Naive B cell (primary cell): ENCODE measurements around the gene LPP. TPM values are rescaled to one million over a fixed set of nuclear protein-coding genes. Genes with fewer than 3 reads are reported as not detected.
A peak's percentile ranks its signal among the peaks of the same experiment; 100 is the strongest.

Experiments
- ATAC-seq, 2 donors: fragments of 150-1000 bp; cut with Tn5 transposase; 2 replicates each; pipeline ENCODE4 v1.10.0; 2021; ENCODE audit warnings: low read depth in 2 of 2, mild to moderate bottlenecking in 2 of 2, moderate library complexity in 2 of 2
- DNase-seq: peaks from one replicate; pipeline ENCODE4 v3.0.0; 2022
- H3K27ac Mint-ChIP-seq, 6 donors: one replicate each; pipeline ENCODE4 v1.8.0; 2020 to 2022; ENCODE audit warnings: mild to moderate bottlenecking in 6 of 6, mixed read lengths in 6 of 6, moderate library complexity in 5 of 6, inconsistent platforms in 2 of 6
- H3K27me3 Mint-ChIP-seq, 3 donors: one replicate each; pipeline ENCODE4 v1.8.0; 2021 to 2022; ENCODE audit warnings: mixed read lengths in 3 of 3, mild to moderate bottlenecking in 1 of 3
- H3K36me3 Mint-ChIP-seq, 2 donors: one replicate each; pipeline ENCODE4 v1.8.0; 2020 to 2022; ENCODE audit warnings: mixed read lengths in 2 of 2, inconsistent platforms in 1 of 2, mild to moderate bottlenecking in 1 of 2
- H3K4me1 Mint-ChIP-seq, 3 donors: one replicate each; pipeline ENCODE4 v1.8.0; 2020 to 2022; ENCODE audit warnings: mixed read lengths in 3 of 3, inconsistent platforms in 1 of 3, mild to moderate bottlenecking in 1 of 3, moderate library complexity in 1 of 3
- H3K4me3 Mint-ChIP-seq, 8 donors: one replicate each; pipeline ENCODE4 v1.8.0; 2020 to 2022; ENCODE audit warnings: mild to moderate bottlenecking in 8 of 8, mixed read lengths in 8 of 8, moderate library complexity in 8 of 8, inconsistent platforms in 2 of 8
- H3K9me3 Mint-ChIP-seq, 7 donors: one replicate each; pipeline ENCODE4 v1.8.0; 2020 to 2022; ENCODE audit warnings: mixed read lengths in 7 of 7, mild to moderate bottlenecking in 5 of 7, inconsistent platforms in 2 of 7, moderate library complexity in 1 of 7
- polyA plus RNA-seq, 6 donors: library from polyadenylated mRNA; unstranded; fragments of 300-500 nt; fragmentation: Illumina TruSeq; gene quantifications; one replicate each; pipeline ENCODE4 v1.2.3, GENCODE V29; 2021; ENCODE audit warnings: low read depth in 6 of 6

LPP gene
- polyA plus RNA-seq, 6 donors from 2014 or later, result 9.6 to 58.6 (median 25.4) TPM

DNA sequence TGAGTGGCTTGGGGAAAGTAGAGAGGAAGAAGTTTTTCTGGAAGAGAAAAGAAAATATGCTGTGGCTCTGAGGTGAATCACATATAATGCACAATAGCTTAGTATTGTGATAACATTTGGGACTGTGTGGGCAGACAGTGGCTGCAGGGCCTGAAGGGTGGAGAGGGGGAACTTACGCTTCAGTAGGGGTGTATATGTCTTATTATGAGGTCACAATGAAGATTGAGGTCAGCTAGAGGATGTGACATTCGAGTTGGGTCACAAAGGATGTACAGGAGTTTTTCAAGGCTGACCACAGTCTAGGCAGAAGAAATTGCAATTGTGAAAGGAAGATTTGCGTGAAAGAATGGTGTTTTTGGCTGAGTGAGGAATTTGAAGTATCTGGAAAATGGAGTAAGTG, 414.8 kb downstream of the LPP start:
- no peak for DNase-seq

DNA sequence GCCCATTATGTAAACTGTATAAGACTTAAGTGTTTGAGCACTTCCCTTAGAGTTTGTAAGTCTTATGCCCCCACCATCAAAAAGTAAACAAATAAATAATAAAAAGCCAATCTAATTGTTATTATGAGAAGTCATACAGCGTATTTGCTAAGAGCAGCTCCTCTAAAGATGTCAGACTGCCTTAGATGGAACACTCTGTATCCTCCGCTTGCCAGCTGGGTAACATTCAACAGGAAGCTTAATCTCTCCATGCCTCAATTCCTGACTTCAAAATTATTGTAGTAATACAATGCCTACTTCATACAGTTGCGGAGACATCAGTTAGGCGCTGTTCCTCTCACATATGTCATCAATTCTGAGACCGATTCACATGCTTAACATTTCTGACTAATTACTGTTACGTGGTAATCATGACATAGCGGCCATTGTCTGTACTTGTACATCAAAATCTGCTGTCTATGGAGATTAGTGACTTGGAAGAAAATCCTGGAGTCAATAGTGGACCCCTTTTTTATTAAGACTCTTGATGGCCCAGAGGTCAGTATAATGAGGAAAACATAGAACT, 417.7 kb downstream of the LPP start:
- peaks cover 0 to 11% of the 10 kb centered on the region in 2 donors for H3K36me3 Mint-ChIP-seq
- no peak overlapping the region for H3K4me3 Mint-ChIP-seq
- ATAC-seq, result no peak
- DNase-seq, result no peak
- no peaks in the 10 kb centered on the region for H3K27me3 Mint-ChIP-seq
- H3K4me1 Mint-ChIP-seq, result peaks cover 20 to 33% (median 28%) of the 10 kb centered on the region in 3 donors
- no peaks in the 10 kb centered on the region for H3K9me3 Mint-ChIP-seq
- no peak overlapping the region for H3K27ac Mint-ChIP-seq

More for the DNA sequence above, 414.8 kb downstream of the LPP start:
- Mint-ChIP-seq H3K27me3 (no peaks in the 10 kb centered on the region), H3K27ac (peak overlapping the region in 1 of 6 donors; percentile 38), H3K36me3 (no peaks in the 10 kb centered on the region), H3K4me3 (no peak overlapping the region), H3K9me3 (no peaks in the 10 kb centered on the region), H3K4me1 (peaks cover 16 to 26% (median 23%) of the 10 kb centered on the region in 3 donors)
- ATAC-seq, result no peak

DNA sequence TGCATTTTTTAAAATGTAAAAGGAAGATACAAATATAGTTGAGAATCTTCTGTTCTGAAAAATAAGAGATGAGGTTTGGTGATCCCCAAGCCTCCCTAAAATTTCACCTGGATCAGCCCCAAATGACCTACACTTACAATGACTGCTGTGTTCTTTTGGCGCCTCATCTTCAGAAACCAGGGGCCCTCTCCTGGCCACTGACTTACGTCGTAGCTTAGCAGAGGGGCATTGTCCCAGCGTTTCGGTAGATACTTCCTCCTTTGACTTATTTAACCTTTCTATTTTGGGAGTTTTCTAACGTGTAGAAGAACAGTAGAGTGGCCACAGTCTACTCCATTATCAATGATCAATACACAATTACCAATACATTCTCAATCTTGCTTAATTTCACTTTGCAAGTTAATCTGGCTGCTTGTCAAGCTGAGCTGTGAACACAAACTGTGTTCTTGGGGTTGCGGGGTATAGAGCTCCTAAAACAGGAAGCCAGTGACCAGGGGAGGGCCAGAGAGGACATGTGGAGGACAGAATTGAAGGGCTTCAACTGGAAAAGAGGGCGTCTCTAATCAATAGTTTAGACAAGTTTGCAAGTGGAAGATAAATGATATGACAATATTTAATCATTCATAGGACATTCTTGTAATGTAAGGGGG, 419.5 kb downstream of the LPP start:
- ATAC-seq (peak; percentile 71 to 75), DNase-seq (peak; percentile 11)
- peak overlapping the region in 5 of 6 donors; percentile 13 to 93 (median 43) for H3K27ac Mint-ChIP-seq
- H3K4me3 Mint-ChIP-seq, result peak overlapping the region in 6 of 8 donors; percentile 5 to 42 (median 21)
- peaks cover 0 to 1% (median 0%) of the 10 kb centered on the region in 7 donors for H3K9me3 Mint-ChIP-seq
- H3K4me1 Mint-ChIP-seq, result peaks cover 28 to 38% (median 31%) of the 10 kb centered on the region in 3 donors
- H3K36me3 Mint-ChIP-seq, result peaks cover 0 to 11% of the 10 kb centered on the region in 2 donors
- no peaks in the 10 kb centered on the region for H3K27me3 Mint-ChIP-seq

DNA sequence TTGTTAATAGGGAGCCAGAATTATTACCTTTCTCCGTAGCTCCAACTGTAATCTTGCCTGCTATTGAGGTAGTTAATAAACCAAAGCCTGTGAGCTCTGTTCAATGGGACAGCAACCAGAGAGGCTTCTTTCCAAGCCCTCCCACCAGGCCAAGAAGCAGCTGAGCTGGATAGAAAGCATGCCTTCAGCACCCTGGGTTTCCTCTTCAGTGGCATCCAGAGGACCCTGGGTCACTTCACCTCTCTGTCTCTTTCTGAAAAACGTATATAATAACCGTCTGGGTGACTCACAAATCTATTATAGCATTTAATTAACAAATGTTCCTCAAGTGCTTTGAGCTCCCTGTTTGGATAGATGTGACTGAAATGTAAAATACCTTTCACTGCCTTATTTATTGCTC, 420.0 kb downstream of the LPP start:
- H3K27me3 Mint-ChIP-seq, result no peaks in the 10 kb centered on the region
- ATAC-seq (no peak), DNase-seq (no peak)
- H3K4me1 Mint-ChIP-seq, result peaks cover 31 to 43% (median 31%) of the 10 kb centered on the region in 3 donors
- H3K36me3 Mint-ChIP-seq, result peaks cover 0 to 11% of the 10 kb centered on the region in 2 donors
- H3K27ac Mint-ChIP-seq, result peak overlapping the region in 5 of 6 donors; percentile 8 to 93 (median 35)
- no peak overlapping the region for H3K4me3 Mint-ChIP-seq
- peaks cover 0 to 1% (median 0%) of the 10 kb centered on the region in 7 donors for H3K9me3 Mint-ChIP-seq

DNA sequence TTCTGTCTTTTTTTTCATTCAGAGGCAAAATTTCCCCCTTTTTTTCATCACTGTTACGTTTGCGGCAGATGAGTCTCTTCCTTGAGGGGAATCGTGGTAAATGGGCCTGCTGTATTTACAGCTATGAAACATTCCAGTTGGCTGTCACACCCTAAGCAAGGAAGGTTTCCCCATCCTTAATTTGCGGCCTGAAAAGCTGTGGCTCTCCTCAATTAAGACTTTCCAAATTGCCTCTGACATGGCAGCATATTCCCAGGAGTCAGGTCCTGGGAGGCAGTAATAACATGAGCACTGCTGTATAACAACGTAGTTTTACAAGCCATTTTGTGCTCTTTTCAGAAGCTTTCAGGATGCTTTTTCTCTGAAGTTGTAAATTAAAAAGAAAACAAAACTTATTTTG, 420.9 kb downstream of the LPP start:
- Mint-ChIP-seq H3K4me3 (no peak overlapping the region), H3K4me1 (peaks cover 30 to 46% (median 37%) of the 10 kb centered on the region in 3 donors), H3K27ac (peak overlapping the region in 1 of 6 donors; percentile 27), H3K36me3 (peaks cover 0 to 11% of the 10 kb centered on the region in 2 donors), H3K27me3 (no peaks in the 10 kb centered on the region), H3K9me3 (peaks cover 0 to 1% (median 0%) of the 10 kb centered on the region in 7 donors)
- no peak for DNase-seq
- ATAC-seq, result no peak

DNA sequence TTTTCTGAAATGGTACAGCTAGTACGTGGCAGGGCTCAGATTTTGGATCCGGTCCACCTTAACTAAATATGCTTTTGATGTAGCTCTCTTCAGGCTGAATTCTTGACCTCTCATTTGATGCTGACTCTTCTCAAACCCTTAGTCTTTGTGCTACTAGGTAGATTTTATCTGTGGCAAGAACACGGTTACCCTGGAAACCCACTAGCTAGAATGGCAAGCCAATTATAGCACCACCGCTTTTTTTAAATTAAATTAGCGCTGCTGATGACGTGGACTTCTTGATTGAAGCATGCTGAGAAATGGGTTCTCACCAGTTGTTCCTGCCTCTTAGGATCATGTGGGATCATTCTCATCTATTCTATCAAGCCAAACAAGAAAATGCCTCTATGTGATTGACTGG, 421.5 kb downstream of the LPP start:
- H3K4me1 Mint-ChIP-seq, result peaks cover 35 to 46% (median 37%) of the 10 kb centered on the region in 3 donors
- H3K27me3 Mint-ChIP-seq, result no peaks in the 10 kb centered on the region
- no peak for DNase-seq
- ATAC-seq, result no peak
- no peak overlapping the region for H3K27ac Mint-ChIP-seq
- no peak overlapping the region for H3K4me3 Mint-ChIP-seq
- H3K36me3 Mint-ChIP-seq, result peaks cover 0 to 11% of the 10 kb centered on the region in 2 donors
- peaks cover 0 to 1% (median 0%) of the 10 kb centered on the region in 7 donors for H3K9me3 Mint-ChIP-seq

DNA sequence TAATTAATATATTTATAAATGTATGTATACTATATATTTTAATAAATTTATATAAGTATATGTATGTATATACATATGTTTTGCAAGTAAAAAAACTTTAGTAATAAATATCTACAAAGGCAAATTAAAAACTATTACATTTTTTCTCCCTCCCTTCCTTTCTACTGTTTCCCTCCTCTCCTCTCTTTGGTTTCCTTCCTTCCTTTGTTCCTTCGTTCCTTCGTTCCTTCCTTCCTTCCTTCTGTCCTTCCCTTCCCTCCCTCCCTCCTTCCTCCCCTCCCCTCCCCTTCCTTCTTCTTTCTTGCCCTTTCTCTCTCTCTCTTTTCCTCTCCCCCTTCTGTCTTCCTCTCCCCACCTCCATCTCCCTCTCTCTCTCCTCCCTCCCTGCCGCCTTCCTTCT, 423.6 kb downstream of the LPP start:
- Mint-ChIP-seq H3K27me3 (no peaks in the 10 kb centered on the region), H3K27ac (peak overlapping the region in 3 of 6 donors; percentile 19 to 79 (median 70)), H3K4me3 (no peak overlapping the region), H3K9me3 (peaks cover 0 to 4% (median 0%) of the 10 kb centered on the region in 7 donors), H3K36me3 (peaks cover 0 to 11% of the 10 kb centered on the region in 2 donors), H3K4me1 (peaks cover 37 to 42% (median 39%) of the 10 kb centered on the region in 3 donors)
- ATAC-seq (no peak), DNase-seq (no peak)

DNA sequence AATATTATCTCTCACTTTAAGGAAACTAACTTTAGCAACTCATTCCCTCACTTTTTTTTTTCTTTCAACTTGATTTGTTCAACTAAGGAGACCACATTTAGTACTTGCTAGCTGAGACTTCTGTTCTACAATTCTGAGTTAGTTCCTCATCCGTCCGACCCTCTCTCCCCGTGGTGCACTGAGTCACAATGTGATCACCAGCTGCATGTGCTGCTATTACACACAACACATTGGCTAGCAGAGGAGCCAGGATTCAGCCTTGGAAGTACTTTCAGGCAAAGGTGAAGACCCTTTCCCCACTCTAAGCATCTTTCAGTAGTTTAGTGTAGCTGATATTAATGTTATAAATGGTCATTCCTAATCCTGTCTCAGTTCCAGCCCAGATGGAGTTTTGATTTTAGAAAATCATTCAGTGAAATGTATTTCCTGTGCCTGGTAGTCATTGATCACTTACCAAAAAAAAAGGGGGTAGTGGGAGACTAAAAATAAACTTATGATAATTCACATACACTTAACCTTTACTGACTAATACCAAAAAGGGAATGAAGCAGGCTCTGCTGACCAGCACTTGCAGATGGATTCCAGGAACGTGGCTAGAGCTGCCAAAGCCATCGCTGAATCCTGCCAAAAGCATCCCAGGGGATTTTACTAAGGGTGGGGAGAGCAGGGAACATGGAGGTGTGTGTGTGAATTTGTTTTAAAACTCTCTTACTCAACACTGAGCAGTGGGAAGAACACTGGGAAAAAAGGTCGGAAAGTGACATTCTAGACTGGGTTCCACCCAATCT, 424.8 kb downstream of the LPP start:
- H3K9me3 Mint-ChIP-seq, result peaks cover 0 to 4% (median 0%) of the 10 kb centered on the region in 7 donors
- ATAC-seq (no peak), DNase-seq (no peak)
- H3K36me3 Mint-ChIP-seq, result peaks cover 0 to 11% of the 10 kb centered on the region in 2 donors
- H3K27me3 Mint-ChIP-seq, result no peaks in the 10 kb centered on the region
- peaks cover 25 to 33% (median 29%) of the 10 kb centered on the region in 3 donors for H3K4me1 Mint-ChIP-seq
- H3K4me3 Mint-ChIP-seq, result peak overlapping the region in 4 of 8 donors; percentile 18 to 53 (median 33)
- H3K27ac Mint-ChIP-seq, result peak overlapping the region in 3 of 6 donors; percentile 25 to 87 (median 79)

DNA sequence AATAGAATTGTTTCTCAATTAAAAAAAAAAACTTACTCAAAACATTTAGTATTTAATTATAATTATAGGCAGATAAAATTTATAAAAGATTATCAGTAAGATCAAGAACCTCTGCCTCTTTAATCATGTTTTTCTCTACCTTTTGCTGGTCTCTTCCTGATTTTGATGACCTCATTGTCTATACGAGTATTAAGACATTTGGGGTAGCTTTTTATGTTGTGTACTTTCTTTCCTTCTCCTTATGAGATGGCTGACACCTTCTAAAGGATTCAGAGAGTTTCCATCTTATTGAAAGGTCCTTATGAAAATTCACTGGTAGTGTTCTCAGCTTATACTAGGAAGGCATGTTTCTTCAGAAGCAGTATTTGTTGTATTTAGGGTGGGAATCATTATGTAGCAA, 426.3 kb downstream of the LPP start:
- H3K4me1 Mint-ChIP-seq, result peaks cover 18 to 33% (median 21%) of the 10 kb centered on the region in 3 donors
- DNase-seq (no peak), ATAC-seq (no peak)
- H3K27ac Mint-ChIP-seq, result peak overlapping the region in 1 of 6 donors; percentile 16
- peak overlapping the region in 2 of 8 donors; percentile 4 to 65 for H3K4me3 Mint-ChIP-seq
- no peaks in the 10 kb centered on the region for H3K27me3 Mint-ChIP-seq
- H3K9me3 Mint-ChIP-seq, result peaks cover 0 to 4% (median 0%) of the 10 kb centered on the region in 7 donors
- peaks cover 0 to 11% of the 10 kb centered on the region in 2 donors for H3K36me3 Mint-ChIP-seq

DNA sequence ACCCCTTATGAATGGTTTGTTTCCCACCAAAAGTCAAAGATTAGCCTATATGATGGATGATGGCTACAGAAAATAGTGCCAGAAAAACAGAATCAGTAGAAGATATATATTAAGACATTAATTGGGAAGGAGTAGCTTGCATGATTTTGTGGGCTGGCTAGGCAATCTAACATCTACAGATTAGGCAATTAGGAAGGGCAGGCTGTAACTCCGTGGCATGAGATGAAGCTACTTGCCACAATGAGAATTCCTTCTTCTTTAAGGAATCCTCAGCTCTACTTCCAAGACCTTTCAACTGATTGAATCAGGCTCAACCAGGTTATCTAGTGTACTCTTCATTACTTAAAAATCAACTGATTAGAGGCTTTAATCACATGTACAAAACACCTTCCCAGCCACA, 426.7 kb downstream of the LPP start:
- peak overlapping the region in 2 of 6 donors; percentile 3 to 82 for H3K27ac Mint-ChIP-seq

DNA sequence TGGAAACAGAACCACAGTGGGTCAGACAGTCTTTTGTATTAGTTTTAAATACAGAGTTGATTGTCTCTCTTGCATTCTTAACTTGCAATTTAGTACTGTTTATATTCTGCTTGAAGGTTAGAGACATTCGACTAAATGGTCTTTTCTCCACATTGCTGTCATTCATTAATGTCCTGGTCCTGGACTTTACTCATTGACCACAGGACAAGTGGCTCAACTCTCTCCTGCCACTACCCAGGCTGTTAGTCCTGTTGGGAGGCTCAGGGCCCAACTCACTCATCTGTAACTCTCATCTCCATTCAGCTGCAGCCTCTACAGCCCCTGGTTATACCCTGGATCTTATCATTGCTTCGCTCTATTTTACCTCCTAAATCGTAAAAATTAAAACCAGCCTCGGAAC, 427.4 kb downstream of the LPP start:
- ATAC-seq (no peak), DNase-seq (no peak)
- Mint-ChIP-seq H3K4me1 (peaks cover 18 to 35% (median 26%) of the 10 kb centered on the region in 3 donors), H3K36me3 (peaks cover 0 to 2% of the 10 kb centered on the region in 2 donors), H3K9me3 (peaks cover 0 to 4% (median 0%) of the 10 kb centered on the region in 7 donors), H3K27ac (no peak overlapping the region), H3K4me3 (peak overlapping the region in 1 of 8 donors; percentile 65), H3K27me3 (no peaks in the 10 kb centered on the region)

More for the DNA sequence above, 426.7 kb downstream of the LPP start:
- peaks cover 0 to 4% (median 0%) of the 10 kb centered on the region in 7 donors for H3K9me3 Mint-ChIP-seq
- no peaks in the 10 kb centered on the region for H3K27me3 Mint-ChIP-seq
- H3K4me3 Mint-ChIP-seq, result peak overlapping the region in 4 of 8 donors; percentile 2 to 65 (median 10)
- H3K36me3 Mint-ChIP-seq, result peaks cover 0 to 8% of the 10 kb centered on the region in 2 donors
- DNase-seq, result no peak
- peaks cover 18 to 35% (median 24%) of the 10 kb centered on the region in 3 donors for H3K4me1 Mint-ChIP-seq
- no peak for ATAC-seq

DNA sequence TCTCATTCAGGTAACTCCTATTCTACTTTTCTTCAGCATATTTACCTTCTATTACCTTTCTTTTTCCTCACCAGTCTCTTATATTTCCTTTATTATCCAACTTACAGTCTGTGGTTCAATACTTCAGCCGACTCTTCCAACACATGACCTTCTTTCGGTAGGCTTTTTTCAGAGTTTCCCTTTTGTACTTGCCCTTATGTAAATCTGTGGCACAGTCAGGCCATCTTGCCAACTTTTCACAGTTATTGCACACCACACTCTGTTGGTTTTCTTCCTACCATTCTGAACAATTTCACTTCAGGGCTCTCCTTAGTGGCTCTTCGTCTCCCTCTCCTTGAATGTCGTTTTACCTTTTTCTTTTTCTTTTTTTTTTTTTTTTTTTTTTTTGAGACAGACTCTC, 427.8 kb downstream of the LPP start:
- Mint-ChIP-seq H3K9me3 (peaks cover 0 to 4% (median 0%) of the 10 kb centered on the region in 7 donors), H3K36me3 (no peaks in the 10 kb centered on the region), H3K4me3 (no peak overlapping the region), H3K27me3 (no peaks in the 10 kb centered on the region), H3K4me1 (peaks cover 18 to 35% (median 26%) of the 10 kb centered on the region in 3 donors), H3K27ac (no peak overlapping the region)
- ATAC-seq (peak; percentile 44 to 63), DNase-seq (no peak)
